Measurements from ENCODE around the gene SMIM13. TPM values are rescaled to one million over a fixed set of nuclear protein-coding genes. Genes with fewer than 3 reads are reported as not detected.

SMIM13 gene
- polyA plus RNA-seq, 2 of the 4 experiments (the other 2 are of a cell fraction): 12.7 to 12.8 TPM

- WGBS (ENCODE audit: missing lambda C conversion rate): 17% methylated on average over 2 of the region's 2 CpGs
- ChIA-PET POLR2A (no interaction called here), CTCF (no interaction called here)
- ATAC-seq: no peak
- Histone ChIP-seq H3K4me1 (peaks cover 13% of the 10 kb centered on the region), H3K4me3 (no peak overlapping the region), H3K4me2 (no peak overlapping the region), H3K27ac (no peak overlapping the region), H3K9me3 (no peaks in the 10 kb centered on the region)
- no peak for FAIRE-seq
- peak in 1 of 2 experiments; percentile 29 for DNase-seq (ENCODE audit: low read depth in 1 of 2, low spot score in 1 of 2)
- no peak for TF ChIP-seq POLR2AphosphoS2 (conservative IDR thresholded peaks at IDR 0.05; ENCODE audit: low read length)
- no peak for TF ChIP-seq KDM5A (IDR thresholded peaks at IDR 0.05)
- no peak for TF ChIP-seq MAZ (IDR thresholded peaks at IDR 0.05; ENCODE audit: borderline replicate concordance, low read depth, low read length)
- TF ChIP-seq ZC3H11A (IDR thresholded peaks at IDR 0.05): no peak
- no peak for TF ChIP-seq HEYL (CRISPR knock-in tag; IDR thresholded peaks at IDR 0.05)
- TF ChIP-seq GATA3 (IDR thresholded peaks at IDR 0.05; ENCODE audit: borderline replicate concordance): no peak
- TF ChIP-seq MAFK (IDR thresholded peaks at IDR 0.05; ENCODE audit: partially characterized antibody): no peak
- TF ChIP-seq HOXB5 (CRISPR knock-in tag; IDR thresholded peaks at IDR 0.05): no peak
- TF ChIP-seq CTCF (IDR thresholded peaks at IDR 0.05): no peak
- TF ChIP-seq MAX (IDR thresholded peaks at IDR 0.05): no peak
- no peak for TF ChIP-seq RCOR1 (IDR thresholded peaks at IDR 0.05; ENCODE audit: low read depth, low read length)
- TF ChIP-seq MYC (IDR thresholded peaks at IDR 0.05; ENCODE audit: borderline replicate concordance, low read length): no peak
- no peak for TF ChIP-seq JUNB (IDR thresholded peaks at IDR 0.05)
- TF ChIP-seq CHD2 (IDR thresholded peaks at IDR 0.05; ENCODE audit: low read length, partially characterized antibody): no peak
- no peak for TF ChIP-seq ESRRA (IDR thresholded peaks at IDR 0.05; ENCODE audit: borderline replicate concordance, low read length)
- no peak for TF ChIP-seq TFCP2L1 (CRISPR knock-in tag; IDR thresholded peaks at IDR 0.05)
- TF ChIP-seq RARB (CRISPR knock-in tag; IDR thresholded peaks at IDR 0.05): no peak
- no peak for TF ChIP-seq KDM1A (IDR thresholded peaks at IDR 0.05; ENCODE audit: low read depth)
Observed at GRCh38 chr6:11050731-11051130, 42.9 kb upstream of the SMIM13 start.

- 74% methylated on average over 5 of the region's 5 CpGs for WGBS (ENCODE audit: missing lambda C conversion rate)
- Histone ChIP-seq H3K27ac (no peak overlapping the region), H3K4me3 (no peak overlapping the region), H3K9me3 (no peaks in the 10 kb centered on the region), H3K4me1 (peaks cover 18% of the 10 kb centered on the region), H3K4me2 (no peak overlapping the region)
- no peak for DNase-seq (ENCODE audit: low read depth in 1 of 2, low spot score in 1 of 2)
- TF ChIP-seq RFX5 (IDR thresholded peaks at IDR 0.05) (no peak), EHMT2 (IDR thresholded peaks at IDR 0.05; ENCODE audit: low read depth) (no peak), GATA3 (IDR thresholded peaks at IDR 0.05; ENCODE audit: borderline replicate concordance) (no peak), FOSB (CRISPR knock-in tag; IDR thresholded peaks at IDR 0.05) (no peak), SMC3 (IDR thresholded peaks at IDR 0.05) (no peak), ZSCAN20 (CRISPR knock-in tag; IDR thresholded peaks at IDR 0.05) (no peak), CHD2 (IDR thresholded peaks at IDR 0.05; ENCODE audit: low read length, partially characterized antibody) (no peak), ESRRA (IDR thresholded peaks at IDR 0.05; ENCODE audit: borderline replicate concordance, low read length) (no peak), BCL3 (IDR thresholded peaks at IDR 0.05) (no peak), NPAS2 (CRISPR knock-in tag; IDR thresholded peaks at IDR 0.05; ENCODE audit: borderline replicate concordance) (no peak), MAFK (IDR thresholded peaks at IDR 0.05; ENCODE audit: partially characterized antibody) (no peak)
- ATAC-seq: no peak
- CTCF ChIA-PET: interaction anchor here (0.6 to 1.5 kb wide), 3 partner anchors 22 to 99 kb away, joined by 3 to 4 read pairs (median 3); no protein-coding TSS in a partner anchor
- FAIRE-seq: no peak
- POLR2A ChIA-PET: no interaction called here
Observed at GRCh38 chr6:11053307-11053706, 40.3 kb upstream of the SMIM13 start.

Data from A549 (cell line).